Suppressor macrophage treated with lipopolysaccharide for 4 hours (primary cell): ENCODE results near the gene RPL28.
A peak's percentile ranks its signal among the peaks of the same experiment; 100 is the strongest.

Source experiments
- DNase-seq: peaks from one replicate; pipeline ENCODE4 v3.0.0-alpha.2; 2020

The RPL28 gene

DNA sequence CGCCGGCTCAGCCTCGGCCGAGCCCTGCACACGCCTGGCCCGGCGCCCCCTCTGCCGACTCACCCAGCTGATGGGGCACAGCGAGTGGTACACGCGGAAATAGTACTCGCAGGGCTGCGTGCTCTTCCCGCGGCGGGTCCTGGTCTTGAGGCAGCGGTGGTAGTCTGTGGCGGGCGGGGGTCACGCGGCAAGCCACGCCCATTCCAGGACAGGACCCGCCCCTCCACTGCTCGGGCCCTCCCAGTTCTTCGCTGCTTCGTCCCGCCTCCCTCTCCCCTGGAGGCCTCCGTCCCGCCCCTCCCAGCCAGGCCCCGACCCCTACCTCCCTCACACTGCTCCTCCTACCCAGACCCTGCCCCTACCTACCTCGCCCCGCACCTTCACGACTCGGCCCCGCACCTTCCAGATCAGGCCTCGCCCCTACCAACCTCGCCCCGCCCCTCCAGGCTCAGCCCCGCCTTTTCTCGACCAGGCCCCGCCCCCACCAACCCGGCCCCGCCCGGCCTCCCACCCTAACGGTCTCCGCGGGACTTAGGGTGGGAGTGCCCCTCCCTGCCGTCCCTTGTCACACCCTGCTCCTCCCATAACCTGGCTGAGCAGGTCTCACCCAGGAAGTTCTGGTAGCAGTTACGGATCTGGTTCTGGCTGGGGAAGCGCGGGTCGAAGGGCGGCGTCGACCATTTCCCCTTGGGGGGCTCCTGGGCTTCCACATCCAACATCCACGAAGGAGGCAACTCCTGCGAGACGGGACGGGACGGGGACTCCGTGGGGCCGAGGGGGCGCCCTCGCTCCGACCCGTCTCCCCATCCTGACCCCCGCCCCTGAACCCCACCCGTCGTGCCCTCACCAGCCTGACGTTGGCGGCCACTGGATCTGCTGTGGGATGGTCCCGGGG lies 31.7 kb upstream of the RPL28 start:
- DNase-seq, result peak; percentile 80

DNA sequence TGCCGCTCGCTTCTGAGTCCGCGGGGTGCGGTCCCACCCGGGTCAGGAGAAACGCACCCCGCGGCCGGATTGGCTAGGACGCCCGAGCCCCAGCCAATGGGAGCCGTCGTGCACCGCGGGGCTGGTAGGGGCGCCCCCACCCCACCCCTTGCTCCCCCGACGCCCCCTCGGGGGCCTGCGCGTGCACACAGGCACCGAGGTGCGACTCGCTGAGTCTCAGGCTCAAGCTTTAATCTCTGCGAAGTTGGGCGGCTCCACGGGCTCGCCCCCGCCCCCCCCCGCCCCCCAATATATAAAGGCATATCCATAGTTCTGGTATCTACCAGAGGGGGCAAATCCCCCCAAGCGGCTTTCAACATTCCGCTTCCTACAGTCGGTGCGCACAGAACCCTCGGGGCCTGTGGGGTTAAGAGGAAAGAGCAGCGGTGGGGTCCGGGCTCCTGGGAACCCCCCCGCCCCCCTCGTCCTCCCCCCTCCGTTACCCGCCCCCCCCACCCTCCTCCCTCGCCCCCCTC lies 31.0 kb upstream of the RPL28 start, which contains the start of gene COX6B2:
COX6B2 (minus strand) TSS at position 22 of the 515 bp plus-strand sequence. CDS start 198 bp downstream, outside the sequence.
- no peak for DNase-seq

DNA sequence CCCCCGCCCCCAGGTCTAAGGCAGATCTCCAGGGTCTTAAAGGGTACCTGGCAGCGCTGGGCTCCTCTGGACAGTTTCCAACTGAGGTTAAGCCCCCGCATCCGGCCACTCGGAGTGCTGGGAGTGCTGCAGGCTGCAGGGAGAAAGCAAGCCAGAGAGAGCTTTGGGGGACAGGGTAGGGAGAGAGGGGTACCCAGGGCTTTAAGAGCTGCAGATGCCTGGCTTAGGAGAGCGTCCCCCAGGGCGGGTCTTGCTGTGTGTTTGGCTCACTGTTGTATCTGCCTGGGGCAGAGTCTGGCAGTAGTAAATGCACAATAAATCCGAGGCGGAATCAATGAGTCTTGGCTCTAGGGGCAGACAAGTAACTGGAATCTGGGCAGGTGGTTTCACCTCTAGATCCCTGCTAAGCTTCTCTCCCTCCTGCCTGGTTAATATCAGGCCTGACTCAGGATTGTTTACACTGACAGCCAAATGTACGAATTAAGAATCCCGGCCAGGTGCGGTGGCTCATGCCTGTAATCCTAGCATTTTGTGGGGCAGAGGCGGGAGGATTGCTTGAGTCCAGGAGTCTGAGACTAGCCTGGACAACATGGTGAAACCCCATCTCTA lies 30.4 kb upstream of the RPL28 start:
- no peak for DNase-seq

DNA sequence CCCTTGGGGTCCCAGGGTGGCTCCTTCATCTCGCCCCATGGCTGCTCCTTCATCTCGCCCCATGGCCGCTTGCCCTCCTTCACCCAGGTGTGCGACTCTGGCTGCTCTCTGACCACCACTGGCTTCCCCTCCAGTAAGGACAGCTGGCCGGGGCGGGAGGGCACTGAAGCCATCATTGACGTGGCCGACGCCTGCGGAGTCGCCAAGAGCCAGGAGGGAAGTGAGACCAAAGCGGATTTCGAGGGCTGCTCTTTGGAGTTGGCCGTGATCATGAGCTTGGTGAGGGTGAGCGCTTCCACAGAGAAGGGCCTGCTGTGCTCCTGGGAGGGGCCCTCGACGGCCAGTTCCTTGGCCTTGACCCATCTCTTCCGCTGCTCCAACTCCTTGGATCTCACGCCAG lies 27.2 kb upstream of the RPL28 start:
- DNase-seq, result no peak

DNA sequence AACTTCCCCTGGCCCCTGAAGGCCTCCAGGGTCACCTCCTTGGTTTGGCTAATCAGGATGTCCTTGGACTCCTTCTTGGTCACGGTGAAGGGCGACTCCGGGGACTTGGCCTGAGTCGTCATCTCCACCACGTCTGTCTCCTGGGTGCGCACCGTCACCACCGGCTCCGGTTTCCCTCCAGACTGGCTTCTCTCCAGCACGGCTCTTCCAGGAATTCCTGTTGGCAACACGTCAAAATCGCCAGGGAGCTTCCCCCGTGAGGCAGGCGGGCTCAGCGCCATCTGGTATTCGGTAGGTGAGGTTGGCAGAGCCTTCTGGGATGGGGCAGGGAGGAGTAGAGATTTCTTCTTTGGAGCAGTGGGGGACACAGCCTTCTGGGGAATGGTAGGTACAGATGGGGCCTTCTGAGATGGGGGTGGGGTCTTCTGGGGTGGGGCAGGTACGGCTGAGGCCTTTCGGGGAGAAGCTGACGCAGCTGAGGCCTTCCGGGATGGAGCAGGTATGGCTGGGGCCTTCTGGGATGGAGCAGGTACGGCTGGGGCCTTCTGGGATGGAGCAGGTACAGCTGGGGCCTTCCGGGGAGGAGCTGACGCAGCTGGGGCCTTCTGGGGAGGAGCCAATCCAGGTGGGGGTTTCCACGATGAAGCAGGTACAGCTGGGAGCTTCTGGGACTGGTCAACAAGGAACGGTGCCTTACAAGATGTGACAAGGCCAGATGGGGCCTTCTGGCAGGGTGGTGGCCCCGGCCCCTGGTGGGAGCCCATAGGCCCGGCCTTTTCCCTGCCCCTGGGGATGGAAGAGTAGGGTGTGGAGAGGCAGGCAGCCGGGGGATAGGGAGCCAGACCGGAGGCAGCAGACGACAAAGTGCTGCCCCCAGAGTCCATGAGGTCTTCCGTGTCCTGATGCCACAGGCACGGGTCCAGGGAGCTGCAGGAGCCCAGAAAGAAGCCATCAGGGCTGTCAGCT lies 26.5 kb upstream of the RPL28 start:
- no peak for DNase-seq

DNA sequence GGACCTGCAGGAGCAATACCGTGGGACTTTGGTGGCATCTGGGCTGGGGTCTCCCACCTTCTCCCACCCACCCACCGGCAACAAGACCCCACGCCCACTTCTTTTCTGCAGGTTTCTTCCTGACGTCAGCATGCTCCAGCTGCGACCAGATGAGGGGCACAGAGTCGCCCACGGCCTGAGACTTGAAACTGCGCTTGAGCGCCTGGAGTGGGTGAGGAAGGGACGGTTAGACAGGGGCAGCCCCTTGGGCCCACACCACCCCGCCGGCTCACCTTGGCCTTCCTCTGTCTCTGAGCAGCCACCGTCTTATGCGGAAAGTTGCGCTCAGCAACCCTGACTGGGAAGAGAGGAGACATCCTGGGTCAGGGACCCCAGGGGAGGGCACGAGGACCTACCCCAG lies 24.8 kb upstream of the RPL28 start:
- DNase-seq, result no peak

DNA sequence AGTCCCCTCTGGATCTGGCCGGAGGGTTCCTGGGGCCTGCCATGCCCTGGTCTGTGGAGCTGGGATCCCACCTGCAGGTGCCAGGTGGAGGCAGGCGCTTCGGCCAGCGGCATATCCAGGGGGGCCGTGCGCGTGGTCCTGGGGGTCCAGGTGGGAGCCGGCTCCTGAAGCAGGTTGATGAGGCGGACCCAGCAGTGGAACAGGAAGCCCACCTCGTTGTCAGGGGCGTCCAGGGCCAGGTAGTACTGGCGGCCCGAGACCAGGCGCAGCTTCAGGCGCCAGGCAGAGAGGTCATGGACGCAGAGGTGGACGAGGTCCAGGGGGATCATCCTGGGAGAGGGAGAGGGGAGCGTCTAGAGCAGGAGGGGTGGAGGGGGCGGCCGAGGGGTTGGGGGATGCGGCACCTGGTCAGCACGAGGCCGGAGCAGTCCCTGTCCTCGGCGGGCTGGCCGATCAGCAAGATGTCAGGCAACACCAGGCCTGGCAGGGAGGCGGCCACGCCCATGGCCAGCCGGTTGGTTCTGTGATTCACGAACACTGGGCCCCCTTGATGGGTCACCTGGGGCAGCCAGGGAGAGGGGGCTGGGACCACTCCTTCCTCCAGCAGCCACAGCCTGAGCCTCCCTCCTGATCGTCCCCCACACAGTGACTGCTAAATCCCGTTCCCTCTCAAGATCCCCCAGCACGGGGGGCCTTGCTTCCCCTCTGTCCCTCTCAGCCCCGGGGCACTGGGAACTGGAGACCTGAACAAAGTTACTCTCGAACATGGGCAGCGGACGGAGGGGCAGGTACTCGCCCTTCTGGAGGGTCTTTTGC lies 23.4 kb upstream of the RPL28 start:
- no peak for DNase-seq

DNA sequence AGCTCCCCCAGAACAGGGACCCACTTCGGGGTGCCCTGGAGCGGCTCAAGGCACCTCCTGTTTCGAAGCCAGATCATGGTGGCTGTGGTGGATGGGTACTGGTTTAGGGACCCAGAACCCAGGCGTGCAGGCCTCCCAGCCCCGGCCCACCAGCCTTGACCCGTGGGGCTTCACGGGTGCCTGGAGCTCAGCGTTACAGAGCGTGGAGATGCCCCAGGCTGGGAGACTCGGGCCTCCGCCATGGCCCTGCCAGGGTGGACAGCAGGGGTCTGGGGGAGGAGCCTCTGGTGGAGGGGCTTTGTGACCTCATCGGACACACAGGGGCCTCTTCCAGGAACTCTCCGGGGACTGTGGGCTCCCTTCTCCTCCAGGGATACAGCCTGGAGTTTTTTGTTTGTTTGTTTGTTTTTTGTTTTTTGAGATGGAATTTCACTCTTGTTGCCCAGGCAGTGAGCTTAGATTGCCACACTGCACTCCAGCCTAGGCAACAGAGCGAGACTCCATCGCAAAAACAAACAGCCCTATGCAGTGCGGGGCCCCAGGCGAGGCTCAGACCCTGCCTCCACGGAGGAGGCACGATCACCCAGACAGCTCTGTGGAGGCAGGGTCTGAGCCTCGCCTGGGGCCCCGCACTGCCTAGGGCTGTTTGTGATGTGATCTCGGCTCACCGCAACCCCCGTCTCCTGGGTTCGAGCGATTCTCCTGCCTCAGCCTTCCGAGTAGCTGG lies 22.6 kb upstream of the RPL28 start, which contains the start of gene GARIN5B:
GARIN5B (minus strand) TSS at position 271 of the 727 bp plus-strand sequence; CDS start at position 77, 194 bp downstream.
- no peak for DNase-seq

DNA sequence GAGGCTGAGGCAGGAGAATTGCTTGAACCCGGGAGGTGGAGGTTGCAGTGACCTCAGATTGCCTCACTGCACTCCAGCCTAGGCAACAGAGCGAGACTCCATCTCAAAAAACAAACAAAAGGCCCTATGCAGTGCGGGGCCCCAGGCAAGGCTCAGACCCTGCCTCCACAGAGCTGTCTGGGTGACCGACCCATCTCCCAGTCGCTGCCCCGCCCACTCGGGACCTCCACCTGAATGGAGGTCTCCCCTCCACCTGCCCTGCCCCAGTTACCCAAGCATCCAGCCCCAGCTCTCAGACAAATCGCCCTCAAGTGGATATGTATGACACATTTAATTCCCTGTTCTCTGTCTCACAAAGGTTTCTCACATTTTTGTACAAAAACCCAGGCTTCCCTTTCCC lies 20.5 kb upstream of the RPL28 start:
- no peak for DNase-seq

DNA sequence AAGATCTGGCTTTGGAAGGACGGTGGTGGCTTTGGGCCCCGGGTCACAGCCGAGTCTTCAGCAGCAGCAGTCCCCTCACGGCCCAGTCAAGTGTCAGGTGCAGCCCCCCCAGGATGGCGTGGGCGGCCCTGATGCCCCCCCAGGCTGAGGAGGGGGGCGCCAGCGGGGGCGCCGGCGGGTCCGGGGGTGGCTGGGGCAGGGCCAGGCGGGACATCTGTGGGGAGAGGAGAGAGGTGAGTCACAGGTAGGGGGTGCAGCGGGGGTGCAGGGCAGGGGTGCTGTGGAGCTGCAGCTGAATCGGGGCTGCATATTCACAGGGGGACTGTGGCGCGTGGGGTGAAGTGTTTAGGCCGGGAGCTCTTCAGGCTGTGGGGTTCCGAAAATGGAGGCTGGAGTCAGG lies 19.8 kb upstream of the RPL28 start:
- DNase-seq, result no peak

DNA sequence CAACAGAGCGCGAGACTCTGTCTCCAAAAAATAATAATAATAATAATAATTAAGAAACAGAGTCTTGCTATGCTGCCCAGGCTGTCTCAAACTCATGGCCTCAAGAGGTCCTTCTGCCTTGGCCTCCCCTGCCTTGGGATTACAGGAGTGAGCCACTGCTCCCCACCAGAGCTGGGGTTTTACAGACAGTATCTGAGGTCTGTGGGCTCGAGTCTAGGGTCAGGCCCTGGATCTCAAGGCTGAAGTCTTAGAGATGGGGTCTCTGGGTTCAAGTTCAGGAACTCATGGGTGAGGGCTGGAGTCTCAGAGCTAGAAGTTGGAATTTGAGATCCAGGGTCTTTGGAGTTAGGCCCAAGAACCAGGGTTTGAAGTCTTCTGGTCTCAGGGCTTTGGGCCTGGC lies 18.9 kb upstream of the RPL28 start:
- no peak for DNase-seq

DNA sequence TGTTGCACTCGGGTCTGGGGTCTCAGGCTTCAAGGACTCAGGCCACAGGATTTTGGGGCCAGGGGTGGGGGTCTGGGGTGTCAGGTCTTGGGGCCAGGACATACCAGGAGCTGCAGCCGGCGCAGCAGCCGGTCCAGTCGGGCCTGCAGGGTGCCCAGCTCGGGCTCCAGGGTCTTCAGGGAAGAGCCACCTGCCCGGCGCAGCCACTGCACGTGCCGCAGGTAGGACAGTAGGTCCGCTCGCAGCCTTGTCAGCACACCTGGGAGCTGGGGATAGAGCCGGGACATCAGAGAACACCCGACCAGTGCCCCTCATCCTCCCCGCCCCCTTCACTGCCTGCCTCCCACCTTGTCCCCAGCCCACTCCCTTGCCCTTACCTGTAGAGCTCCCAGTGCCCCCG lies 17.6 kb upstream of the RPL28 start:
- no peak for DNase-seq

DNA sequence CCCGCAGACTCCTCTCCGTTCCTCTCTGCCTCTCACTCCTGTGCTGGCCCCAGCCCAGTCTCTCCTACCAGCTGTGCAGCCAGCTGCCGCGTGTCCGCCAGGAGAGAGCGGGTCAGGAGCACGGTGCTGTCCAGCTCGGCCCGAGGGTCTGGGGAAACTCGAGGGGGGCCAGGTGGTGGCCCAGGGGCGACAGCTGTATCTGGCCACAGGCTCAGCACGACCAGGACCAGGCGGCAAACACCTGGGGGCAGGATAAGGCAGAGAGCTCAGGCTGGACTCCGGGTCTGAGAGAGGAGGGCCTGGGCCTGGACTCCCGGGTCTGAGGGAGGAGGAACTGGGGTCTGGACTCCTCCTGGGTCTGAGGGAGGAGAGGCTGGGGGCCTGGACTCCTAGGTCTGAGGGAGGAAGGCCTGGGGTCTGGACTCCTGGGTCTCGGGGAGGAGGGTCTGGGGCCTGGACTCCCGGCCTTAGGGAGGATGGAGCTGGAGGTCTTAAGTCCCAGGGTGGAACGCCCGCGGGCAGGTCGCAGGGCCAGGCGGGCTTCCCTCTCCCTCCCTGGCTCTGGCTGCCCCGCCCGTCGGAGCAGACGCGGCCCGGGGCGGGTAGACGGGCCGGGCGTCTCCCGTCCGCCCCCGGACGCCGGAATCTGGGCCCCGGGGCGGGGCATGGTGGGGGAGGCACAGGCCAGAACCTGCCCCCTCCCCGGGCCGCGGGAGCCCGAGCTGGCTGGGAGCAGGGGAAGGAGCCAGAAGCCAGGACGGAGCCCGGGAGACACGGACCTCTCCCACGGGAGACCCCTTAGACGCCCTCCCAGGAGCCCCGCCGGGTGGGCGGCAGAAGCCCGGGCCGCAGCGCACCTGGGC lies 16.8 kb upstream of the RPL28 start:
- peak; percentile 47 for DNase-seq

DNA sequence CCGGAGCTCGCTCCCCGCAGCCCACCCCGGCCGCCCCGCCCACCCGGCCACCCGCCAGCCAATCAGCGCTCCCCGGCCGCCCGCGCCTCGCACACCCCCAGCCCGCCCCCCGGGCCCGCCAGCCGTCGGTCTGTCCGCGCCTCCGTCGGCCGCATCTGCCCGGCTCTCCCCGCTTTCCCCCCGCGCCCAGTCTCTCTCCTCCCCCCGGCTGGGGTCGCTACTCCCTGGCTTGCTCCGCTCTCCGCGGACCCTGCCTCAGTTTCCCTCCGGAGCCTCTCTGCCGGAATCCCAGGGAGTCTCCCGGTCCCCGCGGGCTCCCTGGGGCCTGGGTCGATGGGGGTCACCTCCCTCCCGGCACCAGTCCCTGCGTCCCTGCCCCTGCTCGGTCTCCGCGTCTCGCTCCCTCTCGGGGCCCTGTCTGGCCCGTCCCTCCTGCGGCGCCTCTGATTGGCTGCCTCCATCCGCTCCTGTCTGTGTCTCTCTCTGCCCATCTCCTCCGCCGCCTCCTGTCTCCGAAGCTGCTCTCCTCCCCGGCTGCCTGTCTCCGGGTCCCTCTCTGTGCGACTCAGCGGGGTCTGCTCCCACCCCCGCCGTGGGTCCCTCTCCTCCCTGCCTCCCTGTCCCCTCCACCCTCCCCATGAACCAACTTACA lies 16.0 kb upstream of the RPL28 start:
- no peak for DNase-seq

DNA sequence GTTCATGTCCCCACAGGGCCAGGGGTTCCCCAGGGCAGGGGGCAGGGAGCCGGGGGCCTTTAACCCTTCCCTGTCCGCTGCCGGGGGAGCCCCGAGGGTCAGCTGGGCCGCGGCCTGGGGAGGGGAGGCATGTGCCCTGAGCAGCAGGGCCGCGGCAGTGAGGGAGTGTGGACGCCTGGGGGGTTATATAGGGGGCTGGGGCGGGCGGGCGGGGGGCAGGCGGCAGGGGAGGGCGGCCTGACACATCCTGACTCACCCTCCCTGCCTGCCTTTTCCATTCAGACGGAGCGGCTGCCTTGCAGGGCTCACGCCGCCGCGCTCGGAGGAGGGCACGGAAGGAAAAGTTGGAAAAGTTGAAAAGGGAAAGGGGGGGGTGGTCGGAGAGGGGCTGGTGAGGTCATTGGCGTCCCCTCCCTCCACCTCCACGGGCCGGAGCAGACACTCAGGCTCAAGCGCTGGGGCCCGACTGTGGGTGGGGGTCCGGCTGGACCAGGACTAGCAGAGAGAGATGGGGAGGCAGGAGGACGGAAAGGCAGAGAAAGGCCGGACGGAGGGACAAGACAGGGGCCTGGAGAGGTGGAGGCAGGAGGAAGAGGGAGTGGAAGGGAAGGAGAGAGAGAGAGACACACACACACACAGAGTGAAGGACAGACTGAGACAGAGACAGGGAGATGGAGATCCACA lies 15.3 kb upstream of the RPL28 start, which contains the start of gene IL11:
IL11 (minus strand) TSS at position 159 of the 684 bp plus-strand sequence; CDS start at position 6, 153 bp downstream.
- DNase-seq, result no peak

DNA sequence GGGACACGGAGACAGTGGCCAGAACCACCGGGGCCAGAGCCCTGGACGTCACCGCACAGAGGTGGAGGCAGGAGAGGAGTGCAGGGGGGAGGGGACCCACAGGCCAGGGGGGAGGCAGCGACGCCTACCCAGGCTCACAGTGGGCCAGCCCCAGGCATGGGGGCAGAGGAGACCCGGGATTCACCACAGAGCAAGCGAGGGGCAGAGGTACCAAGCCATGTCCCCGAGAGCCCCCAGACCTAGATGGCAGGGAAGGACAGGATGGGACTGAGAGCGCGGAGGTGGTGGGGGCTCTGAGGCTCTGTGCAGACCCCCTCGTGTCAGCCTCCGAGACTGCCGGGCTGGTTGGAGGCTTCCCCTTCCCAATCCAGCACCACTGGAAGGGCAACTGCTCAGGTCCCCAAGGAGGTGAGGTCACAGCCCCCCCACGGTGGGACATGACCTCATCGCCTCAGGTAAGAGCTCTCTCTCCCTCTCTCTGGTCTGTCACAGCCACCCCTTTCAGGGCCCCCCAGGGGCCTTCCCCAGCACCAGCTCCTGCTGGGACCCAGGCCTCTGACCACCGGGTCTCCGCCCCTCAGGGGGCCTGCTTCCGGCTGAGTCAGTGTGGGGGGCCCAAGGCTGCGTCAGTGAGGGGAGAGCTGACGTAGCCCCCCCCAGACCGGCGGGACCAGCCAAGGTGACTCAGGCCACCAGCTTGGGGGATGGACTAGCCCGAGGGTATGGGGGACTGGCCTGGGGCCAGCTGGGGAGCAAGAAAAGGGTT lies 13.2 kb upstream of the RPL28 start:
- DNase-seq, result no peak

DNA sequence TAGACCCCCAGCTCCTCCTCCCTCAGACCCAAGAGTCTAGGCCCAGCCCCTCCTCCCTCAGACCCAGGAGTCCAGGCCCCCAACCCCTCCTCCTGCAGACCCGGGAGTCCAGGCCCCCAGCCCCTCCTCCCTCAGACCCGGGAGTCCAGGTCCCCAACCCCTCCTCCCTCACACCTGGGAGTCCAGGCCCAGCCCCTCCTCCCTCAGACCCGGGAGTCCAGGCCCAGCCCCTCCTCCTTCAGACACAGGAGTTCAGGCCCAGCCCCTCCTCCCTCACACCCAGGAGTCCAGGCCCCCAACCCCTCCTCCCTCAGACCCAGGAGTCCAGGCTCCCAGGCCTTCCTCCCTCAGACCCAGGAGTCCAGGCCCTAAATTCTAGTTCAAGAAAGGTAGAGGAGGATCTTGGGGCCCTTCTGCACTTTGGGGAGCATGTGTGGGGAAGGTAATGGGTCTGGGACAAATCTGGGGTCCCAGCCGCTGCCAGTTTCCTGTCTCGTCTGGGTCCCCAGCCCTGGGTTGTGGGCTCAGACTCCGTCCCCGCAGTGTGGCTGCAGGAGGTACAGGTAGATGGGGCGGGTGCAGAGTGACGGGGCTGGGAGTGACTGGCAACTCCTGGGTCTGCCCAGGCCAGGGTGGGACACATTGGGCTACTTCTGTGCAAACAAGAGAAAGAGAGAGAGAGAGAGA lies 12.3 kb upstream of the RPL28 start:
- no peak for DNase-seq
